Neural cell (in vitro differentiated cells): ENCODE measurements around the gene NGLY1.

ENCODE experiments used
- EP300 ChIP-seq: fragments of 450-650 bp; conservative IDR thresholded peaks from 2 replicates; pipeline ENCODE4 v1.6.1; 2014; ENCODE audit warnings: antibody characterized with exemption, mild to moderate bottlenecking, moderate library complexity; ENCODE audit not compliant: poor library complexity, severe bottlenecking
- EZH2 ChIP-seq: fragments of 200-600, 300-800 bp; shearing (Covaris generic), sonication (generic); IDR thresholded peaks from 2 replicates; pipeline ENCODE4 v1.6.1; 2014; ENCODE audit warnings: antibody characterized with exemption, low read length, borderline replicate concordance, mild to moderate bottlenecking; ENCODE audit not compliant: insufficient read depth, poor library complexity, severe bottlenecking
- MXI1 ChIP-seq: fragments of 450-650 bp; conservative IDR thresholded peaks from 2 replicates; pipeline ENCODE4 v1.6.1; 2014; ENCODE audit warnings: antibody characterized with exemption, mild to moderate bottlenecking; ENCODE audit not compliant: poor library complexity, severe bottlenecking
- POLR2AphosphoS5 ChIP-seq: IDR thresholded peaks from 2 replicates; pipeline ENCODE4 v1.6.1; 2012
- RAD21 ChIP-seq: fragments of 450-650 bp; conservative IDR thresholded peaks from 2 replicates; pipeline ENCODE4 v1.6.1; 2014; ENCODE audit warnings: antibody characterized with exemption, mild to moderate bottlenecking, moderate library complexity
- SMC3 ChIP-seq: fragments of 450-650 bp; conservative IDR thresholded peaks from 2 replicates; pipeline ENCODE4 v1.6.1; 2014; ENCODE audit warnings: antibody characterized with exemption, mild to moderate bottlenecking, moderate library complexity; ENCODE audit not compliant: poor library complexity
- TAF1 ChIP-seq: IDR thresholded peaks from 2 replicates; pipeline ENCODE4 v1.6.1; 2012; ENCODE audit warnings: low read depth
- TF ChIP-seq, protein P1 (sequence below): fragments of 450-650 bp; IDR thresholded peaks from 2 replicates; pipeline ENCODE4 v1.5.1; 2014; ENCODE audit warnings: antibody characterized with exemption, mild to moderate bottlenecking, moderate library complexity; ENCODE audit not compliant: poor library complexity, severe bottlenecking
- TF ChIP-seq, protein P2 (sequence below): IDR thresholded peaks from 2 replicates; pipeline ENCODE4 v1.6.1; 2012; ENCODE audit warnings: borderline replicate concordance

DNA sequence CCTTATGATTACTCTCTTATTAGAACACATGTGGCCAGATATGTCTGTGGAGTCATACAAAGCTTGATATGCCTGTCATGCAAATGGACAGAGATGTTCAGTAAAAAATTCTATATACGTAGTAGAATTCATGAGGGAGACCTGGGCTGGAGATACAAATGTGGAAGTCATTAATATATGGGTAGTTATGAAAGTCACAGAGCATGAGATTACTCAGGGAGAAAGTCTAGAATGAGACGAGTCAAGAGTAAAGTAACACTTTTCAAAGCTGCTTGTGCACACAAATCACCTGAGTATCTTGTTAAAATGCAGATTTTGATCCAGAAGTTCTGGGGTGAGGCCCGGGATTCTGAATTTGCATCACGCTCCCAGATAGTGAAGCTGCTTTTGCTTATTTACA is 35.1 kb upstream of the NGLY1 start:
- TF ChIP-seq EP300 (no peak), EZH2 (no peak), SMC3 (no peak), RAD21 (no peak), POLR2AphosphoS5 (no peak), TAF1 (no peak), MXI1 (no peak)
- TF ChIP-seq, protein P1, sequence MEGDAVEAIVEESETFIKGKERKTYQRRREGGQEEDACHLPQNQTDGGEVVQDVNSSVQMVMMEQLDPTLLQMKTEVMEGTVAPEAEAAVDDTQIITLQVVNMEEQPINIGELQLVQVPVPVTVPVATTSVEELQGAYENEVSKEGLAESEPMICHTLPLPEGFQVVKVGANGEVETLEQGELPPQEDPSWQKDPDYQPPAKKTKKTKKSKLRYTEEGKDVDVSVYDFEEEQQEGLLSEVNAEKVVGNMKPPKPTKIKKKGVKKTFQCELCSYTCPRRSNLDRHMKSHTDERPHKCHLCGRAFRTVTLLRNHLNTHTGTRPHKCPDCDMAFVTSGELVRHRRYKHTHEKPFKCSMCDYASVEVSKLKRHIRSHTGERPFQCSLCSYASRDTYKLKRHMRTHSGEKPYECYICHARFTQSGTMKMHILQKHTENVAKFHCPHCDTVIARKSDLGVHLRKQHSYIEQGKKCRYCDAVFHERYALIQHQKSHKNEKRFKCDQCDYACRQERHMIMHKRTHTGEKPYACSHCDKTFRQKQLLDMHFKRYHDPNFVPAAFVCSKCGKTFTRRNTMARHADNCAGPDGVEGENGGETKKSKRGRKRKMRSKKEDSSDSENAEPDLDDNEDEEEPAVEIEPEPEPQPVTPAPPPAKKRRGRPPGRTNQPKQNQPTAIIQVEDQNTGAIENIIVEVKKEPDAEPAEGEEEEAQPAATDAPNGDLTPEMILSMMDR: no peak
- TF ChIP-seq, protein P2, sequence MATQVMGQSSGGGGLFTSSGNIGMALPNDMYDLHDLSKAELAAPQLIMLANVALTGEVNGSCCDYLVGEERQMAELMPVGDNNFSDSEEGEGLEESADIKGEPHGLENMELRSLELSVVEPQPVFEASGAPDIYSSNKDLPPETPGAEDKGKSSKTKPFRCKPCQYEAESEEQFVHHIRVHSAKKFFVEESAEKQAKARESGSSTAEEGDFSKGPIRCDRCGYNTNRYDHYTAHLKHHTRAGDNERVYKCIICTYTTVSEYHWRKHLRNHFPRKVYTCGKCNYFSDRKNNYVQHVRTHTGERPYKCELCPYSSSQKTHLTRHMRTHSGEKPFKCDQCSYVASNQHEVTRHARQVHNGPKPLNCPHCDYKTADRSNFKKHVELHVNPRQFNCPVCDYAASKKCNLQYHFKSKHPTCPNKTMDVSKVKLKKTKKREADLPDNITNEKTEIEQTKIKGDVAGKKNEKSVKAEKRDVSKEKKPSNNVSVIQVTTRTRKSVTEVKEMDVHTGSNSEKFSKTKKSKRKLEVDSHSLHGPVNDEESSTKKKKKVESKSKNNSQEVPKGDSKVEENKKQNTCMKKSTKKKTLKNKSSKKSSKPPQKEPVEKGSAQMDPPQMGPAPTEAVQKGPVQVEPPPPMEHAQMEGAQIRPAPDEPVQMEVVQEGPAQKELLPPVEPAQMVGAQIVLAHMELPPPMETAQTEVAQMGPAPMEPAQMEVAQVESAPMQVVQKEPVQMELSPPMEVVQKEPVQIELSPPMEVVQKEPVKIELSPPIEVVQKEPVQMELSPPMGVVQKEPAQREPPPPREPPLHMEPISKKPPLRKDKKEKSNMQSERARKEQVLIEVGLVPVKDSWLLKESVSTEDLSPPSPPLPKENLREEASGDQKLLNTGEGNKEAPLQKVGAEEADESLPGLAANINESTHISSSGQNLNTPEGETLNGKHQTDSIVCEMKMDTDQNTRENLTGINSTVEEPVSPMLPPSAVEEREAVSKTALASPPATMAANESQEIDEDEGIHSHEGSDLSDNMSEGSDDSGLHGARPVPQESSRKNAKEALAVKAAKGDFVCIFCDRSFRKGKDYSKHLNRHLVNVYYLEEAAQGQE: no peak
